Activated T-cell treated with anti-CD3 and anti-CD28 coated beads, Interleukin-2, amount 50 U/mL, for 4 hours (primary cell): ENCODE data around the gene SNX8. TPM values are rescaled to one million over a fixed set of nuclear protein-coding genes. Genes with fewer than 3 reads are reported as not detected.
A peak's percentile ranks its signal among the peaks of the same experiment; 100 is the strongest.

Source experiments
- ATAC-seq, 2 donors: fragments of 200-7000 bp; cut with Tn5 transposase; one replicate each; pipeline ENCODE4 v1.10.0; 2021
- DNase-seq: peaks from one replicate; pipeline ENCODE4 v3.0.0-alpha.2; 2020
- H3K27me3 Mint-ChIP-seq: one replicate; pipeline ENCODE4 v1.8.0; 2021; ENCODE audit warnings: low read depth, mixed read lengths
- H3K36me3 Mint-ChIP-seq: one replicate; pipeline ENCODE4 v1.8.0; 2022; ENCODE audit warnings: mixed read lengths; ENCODE audit not compliant: insufficient read depth
- H3K4me1 Mint-ChIP-seq: one replicate; pipeline ENCODE4 v1.8.0; 2021; ENCODE audit warnings: low read depth, mixed read lengths
- H3K4me3 Mint-ChIP-seq: one replicate; pipeline ENCODE4 v1.8.0; 2021; ENCODE audit warnings: mild to moderate bottlenecking, moderate library complexity, mixed read lengths
- H3K9me3 Mint-ChIP-seq: one replicate; pipeline ENCODE4 v1.8.0; 2021; ENCODE audit warnings: mixed read lengths
- total RNA-seq, 3 donors: library from RNA; stranded (reverse); gene quantifications; one replicate each; pipeline ENCODE4 v1.2.1, GENCODE V29; 2021

SNX8 gene
- total RNA-seq, 3 donors from 2014 or later = 51.9 to 54.0 (median 53.9) TPM

- DNase-seq (no peak), ATAC-seq (no peak)
- no peaks in the 10 kb centered on the region for H3K9me3 Mint-ChIP-seq
- H3K4me3 Mint-ChIP-seq = no peak overlapping the region
- H3K36me3 Mint-ChIP-seq = peaks cover 45% of the 10 kb centered on the region
- peaks cover 6% of the 10 kb centered on the region for H3K4me1 Mint-ChIP-seq
- no peaks in the 10 kb centered on the region for H3K27me3 Mint-ChIP-seq
Observed at GRCh38 chr7:2217206-2217605, 97.0 kb downstream of the SNX8 start.

GRCh38 chr7:2215851-2216250, 98.4 kb downstream of the SNX8 start:
- Mint-ChIP-seq H3K27me3 (no peaks in the 10 kb centered on the region), H3K4me1 (peaks cover 6% of the 10 kb centered on the region), H3K4me3 (no peak overlapping the region), H3K36me3 (peaks cover 44% of the 10 kb centered on the region), H3K9me3 (no peaks in the 10 kb centered on the region)
- DNase-seq = no peak
- ATAC-seq = no peak

GRCh38 chr7:2214636-2215035, 99.6 kb downstream of the SNX8 start:
- H3K9me3 Mint-ChIP-seq = no peaks in the 10 kb centered on the region
- no peaks in the 10 kb centered on the region for H3K27me3 Mint-ChIP-seq
- H3K36me3 Mint-ChIP-seq = peaks cover 44% of the 10 kb centered on the region
- H3K4me1 Mint-ChIP-seq = peaks cover 6% of the 10 kb centered on the region
- H3K4me3 Mint-ChIP-seq = no peak overlapping the region
- DNase-seq (no peak), ATAC-seq (peak; percentile 54)

- no peaks in the 10 kb centered on the region for H3K27me3 Mint-ChIP-seq
- H3K4me3 Mint-ChIP-seq = no peak overlapping the region
- ATAC-seq (no peak), DNase-seq (no peak)
- H3K4me1 Mint-ChIP-seq = peaks cover 6% of the 10 kb centered on the region
- peaks cover 47% of the 10 kb centered on the region for H3K36me3 Mint-ChIP-seq
- H3K9me3 Mint-ChIP-seq = no peaks in the 10 kb centered on the region
Observed at GRCh38 chr7:2213551-2214215, 100.6 kb downstream of the SNX8 start.

GRCh38 chr7:2212906-2213305, 101.3 kb downstream of the SNX8 start:
- peaks cover 6% of the 10 kb centered on the region for H3K4me1 Mint-ChIP-seq
- ATAC-seq (no peak), DNase-seq (no peak)
- H3K4me3 Mint-ChIP-seq = no peak overlapping the region
- H3K27me3 Mint-ChIP-seq = no peaks in the 10 kb centered on the region
- H3K36me3 Mint-ChIP-seq = peaks cover 42% of the 10 kb centered on the region
- H3K9me3 Mint-ChIP-seq = no peaks in the 10 kb centered on the region

GRCh38 chr7:2211926-2212325, 102.3 kb downstream of the SNX8 start:
- DNase-seq (no peak), ATAC-seq (no peak)
- H3K36me3 Mint-ChIP-seq = peaks cover 35% of the 10 kb centered on the region
- H3K4me3 Mint-ChIP-seq = no peak overlapping the region
- no peaks in the 10 kb centered on the region for H3K9me3 Mint-ChIP-seq
- H3K4me1 Mint-ChIP-seq = peaks cover 6% of the 10 kb centered on the region
- no peaks in the 10 kb centered on the region for H3K27me3 Mint-ChIP-seq

GRCh38 chr7:2211259-2211880, 102.9 kb downstream of the SNX8 start:
- Mint-ChIP-seq H3K27me3 (no peaks in the 10 kb centered on the region), H3K4me3 (no peak overlapping the region), H3K4me1 (peaks cover 6% of the 10 kb centered on the region), H3K9me3 (no peaks in the 10 kb centered on the region), H3K36me3 (peaks cover 32% of the 10 kb centered on the region)
- DNase-seq = no peak
- no peak for ATAC-seq

- no peak overlapping the region for H3K4me3 Mint-ChIP-seq
- ATAC-seq = no peak
Observed at GRCh38 chr7:2210551-2211258, 103.5 kb downstream of the SNX8 start.

GRCh38 chr7:2209961-2210323, 104.3 kb downstream of the SNX8 start:
- Mint-ChIP-seq H3K4me3 (no peak overlapping the region), H3K9me3 (no peaks in the 10 kb centered on the region), H3K36me3 (peaks cover 23% of the 10 kb centered on the region), H3K4me1 (peaks cover 2% of the 10 kb centered on the region), H3K27me3 (no peaks in the 10 kb centered on the region)
- ATAC-seq = no peak
- DNase-seq = no peak

More at GRCh38 chr7:2210551-2211258, 103.5 kb downstream of the SNX8 start:
- Mint-ChIP-seq H3K4me1 (peaks cover 6% of the 10 kb centered on the region), H3K27me3 (no peaks in the 10 kb centered on the region), H3K36me3 (peaks cover 28% of the 10 kb centered on the region), H3K9me3 (no peaks in the 10 kb centered on the region)
- DNase-seq = no peak

- H3K27me3 Mint-ChIP-seq = no peaks in the 10 kb centered on the region
- no peaks in the 10 kb centered on the region for H3K4me1 Mint-ChIP-seq
- peaks cover 20% of the 10 kb centered on the region for H3K36me3 Mint-ChIP-seq
- DNase-seq (peak; percentile 37), ATAC-seq (peak; percentile 46 to 62)
- H3K4me3 Mint-ChIP-seq = no peak overlapping the region
- H3K9me3 Mint-ChIP-seq = no peaks in the 10 kb centered on the region
Observed at GRCh38 chr7:2209146-2209960, 104.9 kb downstream of the SNX8 start.

- Mint-ChIP-seq H3K4me3 (no peak overlapping the region), H3K9me3 (no peaks in the 10 kb centered on the region), H3K27me3 (no peaks in the 10 kb centered on the region), H3K4me1 (no peaks in the 10 kb centered on the region), H3K36me3 (peaks cover 16% of the 10 kb centered on the region)
- DNase-seq = no peak
- ATAC-seq = no peak
Observed at GRCh38 chr7:2208712-2209111, 105.5 kb downstream of the SNX8 start.

- ATAC-seq = no peak
- no peak for DNase-seq
- Mint-ChIP-seq H3K36me3 (peaks cover 11% of the 10 kb centered on the region), H3K27me3 (no peaks in the 10 kb centered on the region), H3K4me1 (no peaks in the 10 kb centered on the region), H3K9me3 (no peaks in the 10 kb centered on the region), H3K4me3 (no peak overlapping the region)
Observed at GRCh38 chr7:2205036-2205780, 109.0 kb downstream of the SNX8 start.

- H3K36me3 Mint-ChIP-seq = peaks cover 15% of the 10 kb centered on the region
- H3K4me1 Mint-ChIP-seq = no peaks in the 10 kb centered on the region
- ATAC-seq (no peak), DNase-seq (no peak)
- H3K4me3 Mint-ChIP-seq = no peak overlapping the region
- no peaks in the 10 kb centered on the region for H3K9me3 Mint-ChIP-seq
- no peaks in the 10 kb centered on the region for H3K27me3 Mint-ChIP-seq
Observed at GRCh38 chr7:2204446-2204845, 109.8 kb downstream of the SNX8 start.
